Measurements from ENCODE around the gene CACNA1B. TPM values are rescaled to one million over a fixed set of nuclear protein-coding genes. Genes with fewer than 3 reads are reported as not detected.
A peak's percentile ranks its signal among the peaks of the same experiment; 100 is the strongest.

CACNA1B gene
- total and polyA plus RNA-seq, 9 of the 15 experiments (the other 6 are each of a cell fraction or from before 2014, with no cell fraction given): 0.01 to 0.04 TPM; not detected in 7

DNA sequence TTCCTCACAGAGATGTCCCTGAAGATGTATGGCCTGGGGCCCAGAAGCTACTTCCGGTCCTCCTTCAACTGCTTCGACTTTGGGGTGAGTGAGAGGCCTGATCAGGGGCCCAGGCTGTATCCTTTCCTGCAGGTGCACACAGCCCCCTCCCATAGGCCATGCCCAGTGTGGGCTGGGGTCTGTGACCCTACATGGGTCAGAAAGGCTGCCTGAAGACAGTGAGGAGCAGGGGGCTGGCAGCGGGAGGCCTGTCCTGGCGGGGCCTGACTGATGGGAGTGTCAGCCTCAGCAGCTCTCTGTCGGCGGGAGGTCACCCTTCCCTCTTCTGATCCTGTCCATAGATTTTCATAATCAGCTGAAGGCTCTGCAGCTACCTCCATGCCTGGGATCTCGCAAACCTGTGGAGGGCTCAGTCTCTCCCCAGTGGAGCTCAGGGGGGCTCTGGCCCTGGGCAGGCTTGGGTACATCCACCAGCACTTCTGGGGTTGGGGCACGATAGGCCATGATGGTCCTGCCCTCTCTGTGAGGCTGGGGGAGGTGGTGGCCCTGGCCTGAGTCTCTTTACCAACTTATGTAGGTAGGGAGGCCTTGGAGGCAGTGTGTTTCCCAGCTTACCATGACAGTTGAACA, 98.5 kb downstream of the CACNA1B start:
- WGBS (ENCODE audit: insufficient coverage, low coverage, missing lambda C conversion rate): 9% methylated on average over 8 of the region's 8 CpGs
- H3K4me3 ChIP-seq: no peak overlapping the region

GRCh38 chr9:137977571-137978261, 100.1 kb downstream of the CACNA1B start:
- no peak overlapping the region for H3K9ac ChIP-seq (ENCODE audit: insufficient read depth in 1 of 2, low read depth in 2 of 2, low read length in 2 of 2)
- CTCF ChIA-PET (ENCODE audit: low intra/inter-chr PET ratio): no interaction called here
- H3K27ac ChIP-seq (ENCODE audit: extremely low read depth, low read depth, low read length): no peak overlapping the region
- in situ Hi-C loops (cut with MboI): no loop called here
- peaks cover 0 to 3% of the 10 kb centered on the region in 2 experiments; a peak in 1 of 5 replicates for H3K4me1 ChIP-seq (replicated peaks in 1 of 2; ENCODE audit: control insufficient read depth in 2 of 2, insufficient read depth in 2 of 2, low read length in 2 of 2)
- TF ChIP-seq TSHZ1 (CRISPR knock-in tag; IDR thresholded peaks at IDR 0.05): no peak
- peak; percentile 92; the same call in 1 of the 2 replicates for TF ChIP-seq ZNF263 (CRISPR knock-in tag; IDR thresholded peaks at IDR 0.05; ENCODE audit: borderline replicate concordance)
- intact Hi-C loops (cut with micrococcal nuclease): no loop called here
- H3K4me3 ChIP-seq: no peak overlapping the region
- H3K79me2 ChIP-seq (ENCODE audit: control insufficient read depth, insufficient read depth, low read length): no peaks in the 10 kb centered on the region
- BruUV-seq (replicated peaks): no TSS peak
- H3K36me3 ChIP-seq (ENCODE audit: control insufficient read depth, insufficient read depth, low read length): no peaks in the 10 kb centered on the region
- POLR2A ChIA-PET: no interaction called here
- no peak overlapping the region for H3K4me2 ChIP-seq (ENCODE audit: insufficient read depth, low read length)
- H3K9me3 ChIP-seq (replicated peaks; ENCODE audit: control insufficient read depth, insufficient read depth, low read depth, low read length): no peaks in the 10 kb centered on the region
- DNase-seq (ENCODE audit: extremely low read depth in 1 of 4, low spot score in 3 of 4) (no peak), FAIRE-seq (no peak), ATAC-seq (no peak)
- no peak overlapping the region for H2AFZ ChIP-seq (ENCODE audit: low read depth, low read length)
- H3K27me3 ChIP-seq (ENCODE audit: control insufficient read depth in 2 of 2, insufficient read depth in 2 of 2, low read length in 2 of 2): peaks cover 3 to 19% of the 10 kb centered on the region in 2 experiments; a peak in 4 of 5 replicates
- 2% methylated on average over 7 of the region's 8 CpGs for WGBS (ENCODE audit: insufficient coverage, low coverage, missing lambda C conversion rate)
- no peaks in the 10 kb centered on the region for H4K20me1 ChIP-seq (replicated peaks; ENCODE audit: control insufficient read depth, insufficient read depth, low read length)
- H3K9me1 ChIP-seq (ENCODE audit: control insufficient read depth, insufficient read depth, low read length): no peaks in the 10 kb centered on the region

More for the DNA sequence above, 98.5 kb downstream of the CACNA1B start:
- no peak for TF ChIP-seq ASH1L (IDR thresholded peaks at IDR 0.05; ENCODE audit: borderline replicate concordance, low read depth, partially characterized antibody)
- Histone ChIP-seq H3K9me1 (ENCODE audit: control insufficient read depth, insufficient read depth, low read length) (no peaks in the 10 kb centered on the region), H3K4me2 (ENCODE audit: insufficient read depth, low read length) (no peak overlapping the region), H3K4me1 (replicated peaks in 1 of 2; ENCODE audit: control insufficient read depth in 2 of 2, insufficient read depth in 2 of 2, low read length in 2 of 2) (peaks cover 0 to 3% of the 10 kb centered on the region in 2 experiments; a peak in 1 of 5 replicates), H3K36me3 (ENCODE audit: control insufficient read depth, insufficient read depth, low read length) (no peaks in the 10 kb centered on the region), H3K9me3 (replicated peaks; ENCODE audit: control insufficient read depth, insufficient read depth, low read depth, low read length) (no peaks in the 10 kb centered on the region), H3K79me2 (ENCODE audit: control insufficient read depth, insufficient read depth, low read length) (no peaks in the 10 kb centered on the region), H3K27me3 (ENCODE audit: control insufficient read depth in 2 of 2, insufficient read depth in 2 of 2, low read length in 2 of 2) (peaks cover 3 to 32% of the 10 kb centered on the region in 2 experiments; a peak in 4 of 5 replicates), H2AFZ (ENCODE audit: low read depth, low read length) (no peak overlapping the region), H3K27ac (ENCODE audit: extremely low read depth, low read depth, low read length) (no peak overlapping the region), H3K9ac (ENCODE audit: insufficient read depth in 1 of 2, low read depth in 2 of 2, low read length in 2 of 2) (no peak overlapping the region), H4K20me1 (replicated peaks; ENCODE audit: control insufficient read depth, insufficient read depth, low read length) (no peaks in the 10 kb centered on the region)
- FAIRE-seq (no peak), ATAC-seq (no peak), DNase-seq (ENCODE audit: extremely low read depth in 1 of 4, low spot score in 3 of 4) (no peak)
- no TSS peak for BruUV-seq (replicated peaks)
- ChIA-PET POLR2A (no interaction called here), CTCF (ENCODE audit: low intra/inter-chr PET ratio) (no interaction called here)
- intact Hi-C loops (cut with micrococcal nuclease) (no loop called here), in situ Hi-C loops (cut with MboI) (no loop called here)
